T follicular helper cell (primary cell): ENCODE measurements around the gene KRTAP10-1.

Experiments
- DNase-seq: peaks from one replicate; pipeline ENCODE4 v3.0.0-alpha.2; 2020; ENCODE audit warnings: low read depth

The KRTAP10-1 gene

DNA sequence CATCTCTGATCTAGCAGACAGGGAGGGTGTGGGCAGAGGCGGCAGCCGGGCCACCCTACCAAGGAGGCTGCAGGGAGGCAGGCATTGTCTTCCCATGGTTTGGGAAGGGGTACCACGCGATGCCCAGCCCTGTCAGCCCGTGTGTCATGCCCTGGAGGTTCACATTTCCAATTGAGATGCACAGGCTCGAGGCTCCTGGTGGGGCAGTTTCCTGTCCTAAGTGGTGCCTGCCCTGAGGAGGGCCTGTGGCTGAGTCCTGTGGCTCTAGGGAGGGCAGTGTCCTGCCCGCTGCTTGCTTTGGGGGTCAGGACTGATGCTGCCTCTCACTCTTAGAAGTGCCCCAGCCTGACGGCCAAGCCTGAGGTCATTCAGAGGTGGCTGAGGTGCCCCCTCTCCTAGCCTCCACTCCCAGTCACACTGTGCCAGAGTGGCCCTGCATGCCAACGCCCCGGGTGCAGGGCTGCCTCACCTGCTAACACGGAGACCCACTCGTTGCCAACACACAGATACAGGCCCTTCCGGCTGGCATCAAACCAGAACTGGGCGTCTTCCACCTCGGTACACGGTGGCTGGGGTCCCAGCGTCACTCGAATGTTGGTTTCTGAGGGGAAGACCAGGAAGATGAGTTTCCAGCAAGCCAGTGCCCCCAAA lies 11.9 kb downstream of the KRTAP10-1 start:
- no peak for DNase-seq

DNA sequence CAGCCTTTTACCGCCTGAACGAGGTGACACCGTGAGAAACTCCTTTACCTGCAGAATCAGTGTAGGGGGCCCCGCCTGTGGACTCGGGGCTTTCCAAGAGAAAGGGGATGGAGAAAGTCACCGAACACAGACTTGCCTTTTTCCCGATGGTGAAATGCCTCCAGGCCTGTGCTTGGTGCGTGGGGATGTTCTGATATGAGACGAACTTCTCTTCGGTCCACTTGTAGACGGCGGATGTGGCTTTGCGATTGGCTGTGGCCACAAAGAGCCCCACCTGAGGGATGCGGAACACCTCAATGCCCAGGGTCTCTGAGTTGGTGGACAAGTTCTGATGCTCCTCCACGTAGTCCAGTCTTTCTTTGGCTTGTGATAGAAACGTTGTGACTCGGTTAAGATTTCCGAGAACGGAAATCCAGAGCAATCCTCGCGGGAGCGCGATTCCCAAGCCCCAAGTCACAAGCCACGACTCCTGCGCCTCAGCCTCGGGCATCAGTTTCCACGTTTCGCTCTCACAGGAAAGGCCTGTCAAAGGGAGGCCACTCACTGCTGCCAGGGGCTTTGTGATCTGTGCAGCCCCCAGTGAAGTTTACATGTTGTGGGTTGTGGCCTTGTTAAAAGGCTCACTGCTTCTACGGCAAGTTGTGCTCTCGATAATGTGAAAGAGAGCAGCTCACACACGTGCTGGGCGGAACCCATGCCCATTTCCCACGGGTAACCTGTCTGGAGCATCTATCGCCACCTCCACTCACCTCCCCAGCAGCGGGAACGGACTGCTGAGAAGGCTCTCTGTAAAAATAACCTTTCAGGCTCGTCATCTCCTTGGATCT lies 12.6 kb downstream of the KRTAP10-1 start:
- DNase-seq: no peak

DNA sequence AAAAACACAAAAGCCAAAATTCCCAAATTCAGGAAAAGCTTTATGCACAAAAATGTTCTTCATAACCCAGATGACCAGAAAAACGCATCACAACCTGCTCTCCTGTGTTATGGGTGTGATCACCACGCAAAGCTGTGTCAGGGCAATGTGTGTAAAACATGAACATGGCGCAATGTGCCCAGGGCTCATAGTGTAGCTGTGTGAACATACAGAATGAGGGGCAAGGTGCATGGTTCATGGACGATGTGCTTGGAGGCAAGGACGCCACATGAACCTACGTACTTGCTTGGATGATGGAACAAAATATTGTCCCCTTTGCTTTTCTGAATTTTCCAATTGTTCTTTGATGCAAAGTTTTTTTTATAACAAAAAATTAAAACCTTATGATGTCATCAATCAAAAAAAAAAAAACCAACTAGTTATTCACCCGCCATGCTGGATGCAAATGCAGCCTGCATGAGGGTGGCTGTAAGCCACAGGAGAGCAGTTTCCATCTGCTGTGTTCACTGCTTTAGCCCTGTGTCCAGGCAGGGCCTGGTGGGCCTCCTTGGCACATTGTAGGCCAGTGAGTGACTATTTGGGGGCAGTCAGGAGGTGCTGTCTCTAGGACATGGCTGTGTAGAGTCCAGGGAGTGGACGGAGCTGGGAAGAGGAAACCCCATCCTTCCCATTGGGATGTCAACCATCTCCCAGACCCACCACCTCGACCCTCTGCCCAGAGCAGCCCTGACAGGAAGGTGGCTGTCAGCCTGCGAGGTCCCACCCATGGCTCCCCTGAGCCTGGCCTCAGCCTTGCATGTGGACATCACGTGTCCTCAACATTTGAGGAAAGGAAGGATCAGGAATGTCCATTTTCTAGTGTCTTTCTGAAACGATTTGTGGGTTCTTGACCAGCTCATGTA lies 13.6 kb downstream of the KRTAP10-1 start:
- DNase-seq: no peak

DNA sequence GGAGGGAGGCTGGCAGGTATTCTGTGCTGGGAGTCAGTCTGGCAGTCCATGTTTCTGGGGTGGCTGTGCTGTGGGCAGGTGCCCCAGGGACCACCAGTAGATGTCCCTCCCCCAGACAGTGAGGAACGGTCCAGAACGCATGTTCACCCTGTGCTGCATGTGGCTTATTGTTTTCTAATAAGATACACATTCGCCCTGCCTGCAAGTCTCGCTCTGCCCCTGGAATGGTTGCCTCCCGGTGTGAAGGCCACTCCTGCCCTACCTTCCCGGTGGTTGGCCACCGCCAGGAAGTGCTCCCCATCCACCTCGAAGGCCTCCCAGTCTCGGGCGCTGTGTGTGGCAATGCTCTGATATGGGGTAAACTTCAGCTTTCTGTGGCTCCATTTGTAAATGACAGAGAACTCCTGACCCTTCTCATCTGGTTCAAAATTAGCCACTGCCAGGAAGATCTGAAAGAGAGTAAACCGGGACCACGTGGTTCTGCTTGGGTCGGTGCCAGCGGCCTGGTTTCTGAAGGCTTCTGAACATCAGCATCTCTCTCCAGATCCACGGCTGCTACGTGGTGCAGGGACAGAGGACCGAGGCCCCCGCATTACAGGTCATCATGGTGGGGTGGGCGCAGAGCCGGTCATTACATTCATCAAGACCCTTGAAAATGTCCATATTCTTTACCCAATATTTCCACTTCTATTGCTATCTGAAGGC lies 14.5 kb downstream of the KRTAP10-1 start:
- no peak for DNase-seq

DNA sequence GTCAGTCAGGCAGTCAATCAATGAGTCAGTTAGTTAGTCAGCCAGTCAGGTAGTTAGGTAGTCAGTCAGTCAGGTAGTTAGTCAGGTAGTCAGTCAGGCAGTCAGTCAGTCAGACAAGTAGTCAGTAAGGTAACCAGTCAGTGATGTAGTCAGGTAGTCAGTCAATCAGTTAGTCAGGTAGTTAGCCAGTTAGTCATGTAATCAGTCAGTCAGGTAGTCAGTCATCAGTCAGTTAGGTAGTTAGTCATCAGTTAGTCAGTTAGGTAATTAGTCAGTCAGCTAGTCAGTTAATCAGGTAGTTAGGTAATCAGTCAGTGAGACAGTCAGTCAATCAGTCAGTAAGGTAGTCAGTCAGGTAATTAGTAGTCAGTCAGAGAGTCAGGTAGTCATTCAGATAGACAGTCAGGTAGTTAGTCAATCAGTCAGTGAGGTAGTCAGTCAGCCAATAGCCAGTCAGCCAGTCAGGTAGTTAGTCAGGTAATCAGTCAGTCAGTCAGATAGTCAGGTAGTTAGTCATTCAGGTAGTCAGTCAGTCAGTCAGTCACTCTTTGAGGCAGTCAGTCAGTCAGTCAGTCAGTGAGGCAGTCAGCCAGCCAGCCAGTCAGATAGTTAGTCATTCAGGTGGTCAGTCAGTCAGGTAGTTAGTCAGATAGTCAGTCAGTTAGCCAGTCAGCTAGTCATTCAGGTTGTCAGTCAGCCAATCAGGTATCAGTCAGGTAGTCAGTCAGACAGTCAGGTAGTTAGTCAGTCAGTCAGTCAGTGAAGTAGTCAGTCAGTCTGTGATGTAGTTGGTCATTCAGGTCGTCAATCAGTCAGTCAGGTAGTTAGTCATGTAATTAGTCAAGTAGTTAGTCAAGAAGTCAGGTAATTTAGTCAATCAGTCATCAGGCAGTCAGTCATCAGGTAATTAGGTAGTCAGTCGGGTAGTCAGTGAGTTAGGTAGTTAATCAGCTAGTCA lies 15.3 kb downstream of the KRTAP10-1 start:
- DNase-seq: no peak

DNA sequence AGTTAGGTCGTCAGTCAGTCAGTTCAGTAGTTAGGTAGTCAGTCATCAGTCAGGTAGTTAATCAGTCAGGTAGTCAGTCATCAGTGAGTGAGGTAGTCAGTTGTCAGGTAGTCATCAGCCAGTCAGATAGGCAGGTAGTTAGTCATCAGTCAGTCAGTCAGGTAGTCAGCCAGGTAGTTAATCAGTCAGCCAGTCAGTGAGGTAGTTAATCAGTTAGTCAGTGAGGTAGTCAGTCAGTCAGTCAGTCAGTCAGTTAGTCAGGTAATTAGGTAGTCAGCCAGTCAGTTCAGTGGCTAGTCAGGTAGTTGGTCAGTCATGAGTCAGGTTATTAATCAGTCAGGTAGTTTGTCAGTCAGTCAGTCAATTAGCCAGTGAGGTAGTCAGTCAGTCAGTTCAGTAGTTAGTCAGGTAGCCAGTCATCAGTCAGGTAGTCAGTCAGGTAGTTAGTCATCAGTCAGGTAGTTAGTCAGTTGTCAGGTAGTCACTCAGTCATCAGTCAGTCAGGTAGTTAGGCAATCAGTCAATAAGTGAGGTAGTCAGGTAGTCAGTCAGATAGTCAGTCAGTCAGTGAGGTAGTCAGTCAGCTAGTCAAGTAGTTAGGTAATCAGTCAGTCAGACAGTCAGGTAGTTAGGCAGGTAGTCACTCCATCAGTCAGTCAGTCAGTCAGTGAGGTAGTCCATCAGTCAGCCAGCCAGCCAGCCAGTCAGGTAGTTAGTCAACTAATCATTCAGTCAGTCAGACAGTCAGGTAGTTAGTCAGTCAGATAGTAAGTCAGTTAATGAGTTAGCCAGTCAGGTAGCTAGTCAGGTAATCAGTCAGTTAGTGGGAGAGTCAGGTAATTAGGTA lies 16.2 kb downstream of the KRTAP10-1 start:
- DNase-seq: no peak

DNA sequence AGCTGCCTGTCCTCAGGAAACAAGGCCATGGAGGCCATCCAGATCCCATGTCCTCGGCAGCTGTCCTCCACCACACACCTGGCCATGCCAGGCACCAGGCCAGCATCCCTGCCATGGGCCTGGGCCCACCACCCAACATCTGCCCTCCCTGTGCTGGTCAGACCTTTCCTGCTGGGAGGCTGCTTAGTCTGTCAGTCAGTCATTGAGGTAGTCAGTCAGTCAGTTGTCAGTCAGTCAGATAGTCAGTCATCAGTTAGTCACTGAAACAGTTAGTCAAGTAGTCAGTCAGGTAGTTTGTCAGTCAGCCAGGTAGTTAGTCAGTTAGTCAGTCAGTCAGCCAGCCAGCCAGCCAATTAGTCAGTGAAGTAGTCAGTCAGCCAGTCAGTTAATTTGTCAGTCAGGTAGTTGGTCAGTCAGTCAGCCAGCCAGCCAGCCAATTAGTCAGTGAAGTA lies 17.2 kb downstream of the KRTAP10-1 start:
- no peak for DNase-seq

DNA sequence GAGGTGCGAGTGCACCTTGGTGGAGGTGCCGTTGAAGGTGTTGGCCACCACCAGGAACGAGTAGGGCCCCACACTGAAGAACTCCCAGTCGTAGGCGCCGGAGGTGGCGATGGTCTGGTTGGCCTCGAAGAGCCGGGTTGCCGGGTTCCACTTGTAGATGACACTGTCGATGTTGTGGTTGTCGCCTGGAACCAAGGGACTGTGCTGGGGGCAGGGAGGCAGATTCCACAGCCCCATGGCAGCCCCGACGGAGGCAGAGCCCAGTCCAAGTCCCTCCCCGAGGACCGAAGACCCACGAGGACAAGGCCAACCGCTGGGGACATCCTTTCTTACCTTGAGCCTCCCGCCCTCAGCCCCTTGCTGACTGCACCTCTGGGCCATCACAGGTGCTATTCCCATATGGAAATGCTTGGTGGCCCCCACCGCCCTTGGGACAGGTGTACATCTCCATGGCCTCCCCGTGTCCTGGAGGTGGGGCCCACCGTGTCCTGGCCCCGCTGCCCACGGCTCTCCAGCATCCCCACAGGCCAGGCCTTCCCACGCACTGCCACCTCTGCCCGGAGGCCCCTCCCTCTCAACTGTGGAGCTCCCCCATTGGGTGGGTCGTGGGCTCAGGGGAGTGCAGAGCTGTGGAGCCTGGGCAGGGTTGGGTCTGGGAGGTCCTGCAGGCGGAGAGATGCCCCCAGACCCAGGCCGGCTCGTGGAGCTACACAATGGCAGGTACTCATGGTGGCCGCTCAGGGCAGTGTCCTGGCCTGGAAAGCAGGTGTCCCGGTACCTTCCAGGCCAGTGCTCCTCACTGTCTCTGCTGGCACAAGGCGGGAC lies 17.9 kb downstream of the KRTAP10-1 start:
- DNase-seq: no peak

DNA sequence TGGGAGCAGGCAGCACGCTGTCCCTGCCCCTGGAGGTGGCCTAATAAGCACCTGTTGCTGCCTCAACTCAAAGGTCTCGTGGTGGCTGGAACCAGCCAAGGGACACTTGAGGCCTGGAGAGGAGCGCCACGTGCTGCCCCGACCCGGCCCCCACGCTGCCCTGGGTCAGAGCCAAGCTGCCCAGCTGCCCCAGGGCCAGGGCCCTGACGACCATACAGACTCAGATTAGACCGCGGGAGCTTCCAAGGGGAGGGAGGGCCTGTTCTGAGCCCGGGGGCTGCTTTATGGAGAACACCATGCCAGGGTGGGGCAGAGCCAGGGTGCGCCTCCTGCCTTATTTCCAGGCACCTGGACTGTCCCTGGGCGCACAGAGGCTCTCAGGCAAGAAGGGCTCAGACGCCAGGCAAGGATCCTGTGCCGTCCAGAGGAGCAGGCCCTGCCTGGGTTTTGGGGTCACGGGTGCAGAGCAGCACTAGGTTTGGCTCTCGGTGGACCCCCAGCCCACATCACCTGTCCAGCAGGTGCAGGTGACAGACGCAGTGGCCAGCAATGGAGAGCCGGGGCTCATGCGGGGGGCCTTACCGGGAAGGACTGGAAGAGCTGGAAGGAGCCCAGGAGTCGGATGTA lies 18.6 kb downstream of the KRTAP10-1 start:
- DNase-seq: no peak

DNA sequence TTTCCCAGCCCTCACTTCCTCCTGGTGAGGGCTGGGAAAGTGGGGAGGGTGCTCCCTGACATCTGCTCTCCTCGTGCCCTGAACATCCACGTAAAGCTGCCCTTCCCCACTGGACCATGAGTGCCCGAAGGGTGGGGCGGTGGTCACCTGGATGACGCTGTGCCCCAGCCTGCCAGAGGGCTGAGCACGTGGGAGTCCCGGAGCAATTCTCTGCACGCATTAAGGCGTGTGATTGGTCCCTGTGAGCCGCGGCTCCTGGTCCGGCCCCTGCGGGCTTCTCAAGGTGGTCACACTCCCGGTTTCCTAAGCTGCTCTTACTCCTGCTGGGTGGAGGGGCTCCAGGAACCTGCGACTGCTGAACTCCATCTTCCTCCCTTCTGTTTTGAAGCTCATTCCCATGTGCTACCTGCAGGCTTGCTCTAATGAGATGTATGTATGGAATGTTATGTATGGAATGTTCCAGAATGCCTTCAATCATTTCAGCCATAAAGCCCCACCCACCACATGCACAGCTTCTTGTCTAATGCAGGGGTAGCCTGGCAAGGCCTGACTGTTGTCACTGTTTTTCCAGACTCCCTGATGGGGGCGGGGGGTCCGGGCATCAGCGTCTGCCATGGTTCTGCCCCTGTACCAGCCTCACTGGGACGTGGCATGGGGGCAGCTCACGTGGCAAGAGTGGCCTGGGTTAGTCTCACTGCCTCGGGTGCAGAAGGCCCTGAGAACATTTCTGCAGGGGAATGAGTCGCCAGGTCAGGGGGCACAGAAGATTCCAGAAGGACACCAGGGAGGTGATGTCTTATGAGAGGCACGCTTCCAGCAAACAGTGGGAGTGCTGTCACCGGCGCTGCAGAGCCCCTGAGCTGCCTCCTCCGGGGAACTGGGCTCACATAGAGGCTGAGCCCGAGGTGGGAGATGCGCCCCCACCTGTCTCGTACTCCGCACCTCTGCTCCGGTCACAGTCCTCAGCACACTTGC lies 19.4 kb downstream of the KRTAP10-1 start:
- DNase-seq: no peak

DNA sequence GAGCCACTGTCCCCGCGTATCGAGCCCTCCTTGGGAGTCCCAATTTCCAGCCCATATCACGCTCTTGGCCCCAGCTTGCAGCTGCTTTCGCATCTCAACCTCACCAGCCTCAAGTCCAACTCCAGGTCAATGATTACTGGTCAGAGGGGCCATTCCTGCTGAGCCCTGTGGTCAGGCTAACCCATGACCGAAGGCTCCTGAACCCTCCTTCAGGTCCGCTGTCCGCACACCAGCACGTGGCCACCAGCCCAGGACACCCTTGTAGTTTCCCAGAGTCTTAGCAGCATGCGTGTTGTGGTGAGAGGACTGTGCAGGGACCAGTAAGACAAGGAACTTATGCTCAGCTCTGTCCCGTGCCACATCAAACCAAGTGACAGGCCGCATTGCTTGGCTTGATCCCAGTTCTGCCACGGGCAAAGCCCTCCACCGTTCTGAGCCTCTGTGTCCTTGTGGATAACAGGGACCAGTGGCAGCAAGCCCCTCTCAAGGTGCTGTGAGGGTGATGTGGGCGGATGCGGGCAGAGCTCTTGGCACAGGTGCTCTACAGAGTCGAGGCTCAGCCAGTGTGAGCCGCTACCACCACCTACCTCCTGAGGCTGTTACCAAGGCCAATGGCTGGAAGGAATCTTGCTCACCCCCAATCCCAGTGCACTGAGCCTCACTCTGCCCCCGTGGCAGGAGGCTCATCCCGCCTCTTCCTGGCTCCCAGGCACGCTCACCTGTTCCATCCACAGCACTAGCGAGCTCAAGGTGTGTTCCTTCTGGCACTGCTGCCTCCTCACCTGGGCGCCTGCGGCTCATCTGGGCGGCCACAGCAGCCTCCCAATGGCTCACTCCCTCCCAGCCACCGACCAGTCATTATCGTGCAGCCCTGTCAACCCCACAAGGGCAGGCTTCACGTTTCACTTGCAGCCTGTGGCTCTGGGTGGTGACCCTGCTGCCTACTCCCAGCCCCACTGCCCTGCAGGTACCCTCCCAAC lies 20.4 kb downstream of the KRTAP10-1 start:
- no peak for DNase-seq

DNA sequence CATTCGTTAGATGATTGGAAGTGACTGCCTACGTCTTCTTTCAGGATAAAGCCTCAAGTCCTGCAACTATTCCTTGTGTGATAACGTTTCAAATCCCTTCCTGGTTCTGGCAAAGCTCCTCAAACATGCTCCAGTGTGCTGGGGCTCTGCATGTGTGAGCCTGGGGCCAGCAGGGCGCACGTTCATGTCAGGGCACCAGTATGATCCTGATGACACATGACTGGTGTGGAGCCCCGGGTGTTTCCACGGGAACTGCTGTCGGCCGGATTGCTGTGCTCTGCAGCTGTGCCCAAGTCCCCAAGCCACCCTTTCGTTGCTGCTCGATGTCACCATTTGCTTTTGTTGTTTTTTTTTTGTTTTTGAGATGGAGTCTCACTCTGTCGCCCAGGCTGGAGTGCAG lies 21.3 kb downstream of the KRTAP10-1 start:
- DNase-seq: no peak

DNA sequence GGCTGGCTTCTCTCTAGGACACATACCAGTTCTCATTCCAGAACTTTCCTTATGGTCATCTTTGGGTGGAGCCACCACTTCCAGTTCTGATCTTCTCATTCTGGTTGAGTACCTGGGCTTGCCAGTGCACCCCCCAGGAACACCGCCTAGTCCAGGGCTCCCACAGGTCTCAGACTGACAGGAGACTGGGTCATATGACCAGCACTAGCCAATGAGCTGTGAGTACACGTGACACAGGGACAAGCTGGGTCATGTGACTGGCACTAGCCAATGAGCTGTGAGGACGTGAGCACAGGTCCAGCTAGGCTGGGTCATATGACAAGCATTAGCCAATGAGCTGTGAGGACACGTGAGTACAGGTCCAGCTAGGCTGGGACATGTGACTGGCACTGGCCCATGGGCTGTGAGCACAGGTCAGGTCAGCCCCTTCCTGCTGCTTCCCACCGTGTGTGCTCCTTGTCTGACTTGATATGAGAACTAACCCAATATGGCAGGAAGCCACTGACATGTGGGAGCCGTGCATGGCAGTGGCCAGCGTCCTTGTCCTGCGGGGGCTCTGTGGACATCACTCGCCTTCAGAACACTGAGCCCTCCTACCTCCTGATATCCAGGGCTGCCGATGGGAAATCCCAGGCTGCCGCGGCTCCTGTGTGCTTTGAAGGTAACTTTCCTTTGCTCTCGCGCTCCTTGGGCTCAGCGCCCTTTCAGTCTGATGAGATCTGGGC lies 22.7 kb downstream of the KRTAP10-1 start:
- no peak for DNase-seq

DNA sequence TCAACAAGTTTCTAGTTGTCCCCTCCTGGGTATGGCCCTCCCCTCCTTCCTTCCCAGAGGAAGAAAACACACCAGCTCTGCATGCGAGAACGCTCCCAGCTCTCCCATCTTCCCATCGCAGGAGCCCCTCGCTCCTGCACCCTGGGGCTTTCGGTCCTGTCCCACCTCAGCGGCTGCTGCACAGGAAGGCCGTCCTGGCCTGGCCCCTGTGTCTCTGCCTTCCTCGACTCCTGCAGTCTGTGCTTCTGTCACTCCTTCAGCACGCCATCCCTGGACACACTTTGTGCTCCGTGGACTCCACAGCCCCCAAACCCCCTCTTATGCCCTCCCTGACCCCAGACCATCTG lies 23.2 kb downstream of the KRTAP10-1 start:
- no peak for DNase-seq

DNA sequence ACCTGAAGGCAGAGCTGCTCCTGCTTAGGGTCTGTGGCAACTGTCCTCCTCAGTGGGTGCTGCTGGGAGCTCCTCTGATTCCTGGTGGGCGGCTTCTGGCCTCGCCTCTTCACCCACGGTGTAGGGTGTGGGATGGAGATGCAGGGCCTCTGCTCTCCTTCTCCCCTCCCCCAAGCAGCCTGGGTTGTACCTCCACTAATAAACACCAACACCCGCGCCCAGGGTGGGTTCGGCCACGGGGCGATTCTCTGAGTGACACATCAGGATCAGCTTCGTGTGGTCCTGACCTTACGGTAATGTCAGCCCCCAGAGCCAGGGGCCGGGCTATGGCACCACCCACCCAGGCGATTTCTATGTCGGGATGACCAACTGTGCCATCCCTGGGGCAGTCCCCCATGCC lies 23.7 kb downstream of the KRTAP10-1 start:
- DNase-seq: no peak
